NB4 (cell line): ENCODE measurements around the gene HTT.

Experiments
- CTCF ChIP-seq: IDR thresholded peaks from one replicate; pipeline ENCODE4 v1.5.1; 2012; ENCODE audit warnings: low read depth, low read length
- MYC ChIP-seq: IDR thresholded peaks from 2 replicates; pipeline ENCODE4 v1.6.1; 2011; ENCODE audit warnings: low read depth, low read length
- POLR2A ChIP-seq: IDR thresholded peaks from 2 replicates; pipeline ENCODE4 v1.6.1; 2011; ENCODE audit warnings: mild to moderate bottlenecking; ENCODE audit not compliant: insufficient read length; ENCODE audit errors: extremely low read depth
- TF ChIP-seq, protein P1 (sequence below): IDR thresholded peaks from 2 replicates; pipeline ENCODE4 v1.6.1; 2011; ENCODE audit warnings: low read depth, low read length

GRCh38 chr4:3213106-3213425, 138.6 kb downstream of the HTT start:
- TF ChIP-seq CTCF: no peak
- no peak for TF ChIP-seq POLR2A
- TF ChIP-seq MYC: no peak
- TF ChIP-seq, protein P1, sequence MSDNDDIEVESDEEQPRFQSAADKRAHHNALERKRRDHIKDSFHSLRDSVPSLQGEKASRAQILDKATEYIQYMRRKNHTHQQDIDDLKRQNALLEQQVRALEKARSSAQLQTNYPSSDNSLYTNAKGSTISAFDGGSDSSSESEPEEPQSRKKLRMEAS: no peak
